Astrocyte (in vitro differentiated cells and primary cell): ENCODE measurements around the gene CHCHD6.

Source experiments
- CTCF ChIP-seq: IDR thresholded peaks from 2 replicates; pipeline ENCODE4 v1.5.1; 2011; ENCODE audit warnings: low read depth, mild to moderate bottlenecking, inconsistent platforms, low read length, moderate library complexity; ENCODE audit not compliant: insufficient read depth
- EZH2 ChIP-seq: IDR thresholded peaks from 2 replicates; pipeline ENCODE4 v1.6.1; 2012; ENCODE audit warnings: mild to moderate bottlenecking, low read length, inconsistent platforms; ENCODE audit not compliant: insufficient read depth

DNA sequence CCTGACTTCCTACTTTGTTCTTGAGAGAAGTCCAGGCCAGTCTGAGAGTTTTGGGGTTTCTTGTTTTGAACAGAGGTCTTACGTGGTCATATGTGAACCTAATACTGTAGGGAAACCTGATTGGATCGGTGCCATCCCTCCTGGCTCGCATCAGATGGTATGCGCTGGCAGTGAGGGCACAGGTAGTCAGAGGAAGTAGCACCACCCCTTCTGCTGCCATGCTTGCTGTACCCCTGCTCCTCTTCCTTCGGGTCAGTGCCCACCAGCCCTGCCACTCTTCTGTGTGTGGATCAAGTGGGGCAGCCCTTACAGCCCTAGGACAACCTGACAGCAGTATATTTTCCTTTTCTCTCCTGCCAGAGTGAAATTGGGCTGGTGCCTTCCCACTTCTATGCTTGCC is 39.7 kb downstream of the CHCHD6 start:
- TF ChIP-seq CTCF (no peak), EZH2 (no peak)
